Psoas muscle (tissue), 8 donors: ENCODE measurements around the gene IL1F10. TPM values are rescaled to one million over a fixed set of nuclear protein-coding genes. Genes with fewer than 3 reads are reported as not detected.

Source experiments
- ATAC-seq, 4 donors: fragments of 200-7000 bp; cut with Tn5 transposase; one replicate each; pipeline ENCODE4 v1.9.1; 2020; ENCODE audit warnings: moderate library complexity in 3 of 4, mild to moderate bottlenecking in 2 of 4
- DNase-seq, 2 donors: peaks; one replicate each; pipeline ENCODE4 v3.0.0-alpha.2; 2020
- H3K27ac ChIP-seq: fragments of 200-600 bp; one replicate; pipeline ENCODE4 v1.8.0; 2022
- H3K27me3 ChIP-seq, 3 donors: fragments of 200-600 bp in 1 of 3; one replicate each; pipeline versions ENCODE4 v1.6.1 to v1.8.0; 2013 to 2022; ENCODE audit warnings: low read length in 2 of 3, mild to moderate bottlenecking in 2 of 3, moderate library complexity in 1 of 3; ENCODE audit not compliant: insufficient read depth in 3 of 3
- H3K36me3 ChIP-seq, 2 donors: fragments of 200-600 bp in 1 of 2; one replicate each; pipeline versions ENCODE4 v1.6.1 to v1.8.0; 2013 to 2022; ENCODE audit warnings: low read depth in 1 of 2, mild to moderate bottlenecking in 1 of 2, moderate library complexity in 1 of 2; ENCODE audit not compliant: insufficient read depth in 1 of 2
- H3K4me1 ChIP-seq: fragments of 200-600 bp; one replicate; pipeline ENCODE4 v1.8.0; 2022
- H3K4me3 ChIP-seq: fragments of 200-600 bp; one replicate; pipeline ENCODE4 v1.8.0; 2022; ENCODE audit warnings: mild to moderate bottlenecking
- H3K9me3 ChIP-seq: fragments of 200-600 bp; one replicate; pipeline ENCODE4 v1.8.0; 2022
- WGBS, 3 donors: extraction: QIAGEN DNeasy Blood & Tissue Kit; methylation state at CpG; one replicate each; pipeline versions ENCODE4 v1.1.6 to v1.1.7; 2013; 5-methylcytosine and 5-hydroxymethylcytosine counted together
- intact Hi-C, 2 donors: fragments of 100-400 bp; cut with DNase I; formaldehyde crosslinking; loops; one replicate each; pipeline versions ENCODE4 v1.11.0 to v1.14.2; 2022
- polyA plus RNA-seq, 3 donors: library from polyadenylated mRNA; stranded (reverse); fragments of 200-250 nt; gene quantifications; one replicate each; pipeline ENCODE4 v1.2.3, GENCODE V29; 2013
- total RNA-seq, 4 donors: library from RNA; stranded (reverse); fragmentation: NEBNext Ultra II Directional in 2 of 4; extraction: Animal tissue kit (Norgen Biotek cat#: 25700) in 2 of 4; gene quantifications; one replicate each; pipeline versions ENCODE4 v1.2.1 to v1.2.4, GENCODE V29; 2021 to 2023
- TF ChIP-seq, protein P1 (sequence below): fragments of 200-600 bp; IDR thresholded peaks from one replicate; pipeline ENCODE4 v1.8.0; 2022; ENCODE audit warnings: antibody characterized with exemption
- donor health status: healthy with polysubstance abuse.
- donor health status: DM: no; HTN: no; CAD: no; lungs with moderate emphysema.
- donor health status: Bipolar disorder and iron deficiency.
- donor health status: healthy.
- donor health status: DM: yes; HTN: yes; CAD: no.
- donor health status: DM: no; HTN: no; CAD: no.
- donor health status: DM: no; HTN: no; CAD: no.
- donor health status: DM: yes; HTN: yes; CAD: no.

Gene IL1F10
- total and polyA plus RNA-seq, 7 donors = not detected

DNA sequence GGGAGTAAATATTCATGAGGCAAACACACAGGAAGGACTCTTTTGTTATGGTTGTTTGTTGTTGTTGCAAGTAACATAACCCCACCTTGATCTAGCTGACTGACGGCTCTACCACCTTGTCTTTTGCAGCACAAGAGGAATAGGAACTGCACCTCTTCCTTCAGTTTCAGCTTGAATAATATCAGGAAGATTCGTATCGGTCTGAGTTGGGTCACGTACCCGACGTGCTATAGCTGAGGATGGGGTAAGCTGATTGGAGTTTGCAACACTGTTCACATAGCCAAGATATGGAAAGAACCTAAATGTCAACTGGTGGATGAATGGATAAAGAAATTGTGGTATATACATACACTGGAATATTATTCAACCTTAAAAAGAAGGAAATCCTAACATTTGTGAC lies 45.1 kb downstream of the IL1F10 start:
- intact Hi-C loops = no loop called here
- ATAC-seq = no peak
- Histone ChIP-seq H3K27ac (no peak overlapping the region), H3K9me3 (no peaks in the 10 kb centered on the region), H3K4me1 (no peaks in the 10 kb centered on the region), H3K27me3 (no peaks in the 10 kb centered on the region), H3K4me3 (no peak overlapping the region), H3K36me3 (no peaks in the 10 kb centered on the region)
- DNase-seq = no peak
- TF ChIP-seq, protein P1, sequence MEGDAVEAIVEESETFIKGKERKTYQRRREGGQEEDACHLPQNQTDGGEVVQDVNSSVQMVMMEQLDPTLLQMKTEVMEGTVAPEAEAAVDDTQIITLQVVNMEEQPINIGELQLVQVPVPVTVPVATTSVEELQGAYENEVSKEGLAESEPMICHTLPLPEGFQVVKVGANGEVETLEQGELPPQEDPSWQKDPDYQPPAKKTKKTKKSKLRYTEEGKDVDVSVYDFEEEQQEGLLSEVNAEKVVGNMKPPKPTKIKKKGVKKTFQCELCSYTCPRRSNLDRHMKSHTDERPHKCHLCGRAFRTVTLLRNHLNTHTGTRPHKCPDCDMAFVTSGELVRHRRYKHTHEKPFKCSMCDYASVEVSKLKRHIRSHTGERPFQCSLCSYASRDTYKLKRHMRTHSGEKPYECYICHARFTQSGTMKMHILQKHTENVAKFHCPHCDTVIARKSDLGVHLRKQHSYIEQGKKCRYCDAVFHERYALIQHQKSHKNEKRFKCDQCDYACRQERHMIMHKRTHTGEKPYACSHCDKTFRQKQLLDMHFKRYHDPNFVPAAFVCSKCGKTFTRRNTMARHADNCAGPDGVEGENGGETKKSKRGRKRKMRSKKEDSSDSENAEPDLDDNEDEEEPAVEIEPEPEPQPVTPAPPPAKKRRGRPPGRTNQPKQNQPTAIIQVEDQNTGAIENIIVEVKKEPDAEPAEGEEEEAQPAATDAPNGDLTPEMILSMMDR = no peak
- WGBS, 3 donors = 79 to 81% (median 79%) methylated on average over 6 of the region's 6 CpGs

DNA sequence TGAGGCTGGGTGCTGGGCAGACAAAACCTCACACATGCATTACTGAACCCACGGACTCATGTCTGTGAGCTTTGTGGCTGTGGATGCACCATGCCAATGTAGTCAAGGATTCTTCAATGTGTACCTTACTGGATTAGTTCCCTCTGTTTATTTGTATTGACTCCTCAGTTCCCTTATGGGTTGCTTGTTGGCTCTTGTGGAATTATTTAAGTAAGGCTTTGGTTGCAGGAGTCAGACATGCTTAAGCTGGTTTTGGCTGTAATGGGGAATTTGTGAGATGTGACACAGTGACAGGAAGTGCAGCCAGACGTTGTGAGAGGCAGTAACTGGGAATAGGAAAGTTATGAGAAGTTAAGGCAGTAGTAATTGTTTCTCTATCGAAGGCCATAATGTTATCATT lies 46.0 kb downstream of the IL1F10 start:
- H3K9me3 ChIP-seq = no peaks in the 10 kb centered on the region
- H3K27ac ChIP-seq = no peak overlapping the region
- DNase-seq (no peak), ATAC-seq (no peak)
- H3K36me3 ChIP-seq = no peaks in the 10 kb centered on the region
- WGBS, 3 donors = 53 to 61% (median 58%) methylated on average over 3 of the region's 3 CpGs
- H3K4me3 ChIP-seq = no peak overlapping the region
- intact Hi-C loops = no loop called here
- no peaks in the 10 kb centered on the region for H3K4me1 ChIP-seq
- TF ChIP-seq, protein P1 = no peak
- H3K27me3 ChIP-seq = no peaks in the 10 kb centered on the region

DNA sequence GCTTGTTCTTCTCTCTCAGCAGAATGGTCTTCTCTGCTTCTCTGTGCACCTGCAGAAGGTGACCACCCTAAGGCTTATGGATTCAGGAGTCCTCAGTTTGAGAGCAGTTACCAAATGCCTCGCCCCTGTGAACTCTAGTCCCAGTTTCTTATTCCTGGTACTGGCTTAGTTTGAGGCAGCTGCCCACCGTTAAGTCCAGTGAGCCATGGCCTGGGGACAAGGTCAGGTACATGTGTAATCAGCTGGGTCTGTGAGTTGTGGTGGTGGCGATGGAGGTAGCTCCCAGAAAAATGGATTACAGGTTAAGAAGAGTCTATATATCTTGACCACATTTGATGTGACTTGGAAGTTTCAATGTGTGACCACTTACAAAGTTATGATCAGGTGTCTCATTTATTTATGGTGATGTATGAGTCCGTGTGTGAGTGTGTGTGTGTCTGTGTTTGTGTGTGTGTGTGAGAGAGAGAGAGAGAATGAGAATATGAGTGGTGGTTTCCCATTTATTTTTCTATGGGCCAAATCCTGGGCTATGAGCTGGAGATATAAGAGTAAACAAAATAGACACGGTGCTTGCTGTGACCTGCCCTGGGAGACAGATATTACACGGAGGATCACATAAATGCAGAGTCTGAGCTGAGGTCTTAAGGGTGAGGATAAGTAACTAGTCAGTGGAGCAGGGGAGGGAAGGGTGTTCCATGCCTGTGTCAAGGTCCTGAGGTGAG lies 46.6 kb downstream of the IL1F10 start:
- no peak for DNase-seq
- no peak for ATAC-seq
- WGBS, 3 donors = 70 to 72% (median 71%) methylated on average over 6 of the region's 6 CpGs
- Histone ChIP-seq H3K4me3 (no peak overlapping the region), H3K27ac (no peak overlapping the region), H3K36me3 (no peaks in the 10 kb centered on the region), H3K4me1 (no peaks in the 10 kb centered on the region), H3K9me3 (no peaks in the 10 kb centered on the region), H3K27me3 (no peaks in the 10 kb centered on the region)
- intact Hi-C loops = no loop called here
- TF ChIP-seq, protein P1 = no peak

DNA sequence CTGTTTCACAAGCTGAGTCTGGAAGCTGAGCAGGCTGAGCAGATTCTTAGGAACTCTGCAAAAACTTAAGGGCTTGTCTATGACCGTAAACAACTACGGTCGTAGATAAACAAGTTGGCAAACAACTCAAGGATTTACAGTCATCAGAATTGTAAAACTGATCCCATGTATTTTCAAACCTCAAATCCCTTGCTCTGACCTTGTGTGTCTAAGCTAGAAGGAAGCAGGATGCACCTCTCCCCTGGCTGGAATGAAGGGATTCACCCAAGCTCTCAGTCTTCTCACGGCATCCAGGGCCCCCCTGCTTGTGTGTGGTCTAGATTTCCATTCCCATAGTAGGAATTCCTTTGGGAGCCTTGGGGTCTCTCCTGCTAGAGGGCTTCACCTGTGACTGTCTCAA lies 47.2 kb downstream of the IL1F10 start:
- Histone ChIP-seq H3K4me3 (no peak overlapping the region), H3K4me1 (no peaks in the 10 kb centered on the region), H3K27me3 (no peaks in the 10 kb centered on the region), H3K27ac (no peak overlapping the region), H3K36me3 (no peaks in the 10 kb centered on the region), H3K9me3 (no peaks in the 10 kb centered on the region)
- intact Hi-C loops = no loop called here
- TF ChIP-seq, protein P1 = no peak
- DNase-seq (no peak), ATAC-seq (no peak)
- WGBS, 3 donors = 73 to 75% (median 74%) methylated on average over 4 of the region's 4 CpGs
